HG02970 (cell line): ENCODE measurements around the gene CRTAC1.

Experiments used
- ATAC-seq: cut with Tn5 transposase; IDR thresholded peaks from one replicate; pipeline ENCODE4 v1.9.1; 2021; ENCODE audit warnings: mild to moderate bottlenecking, moderate library complexity, moderate number of reproducible peaks; ENCODE audit not compliant: unreplicated experiment, low FRiP score

The CRTAC1 gene, protein sequence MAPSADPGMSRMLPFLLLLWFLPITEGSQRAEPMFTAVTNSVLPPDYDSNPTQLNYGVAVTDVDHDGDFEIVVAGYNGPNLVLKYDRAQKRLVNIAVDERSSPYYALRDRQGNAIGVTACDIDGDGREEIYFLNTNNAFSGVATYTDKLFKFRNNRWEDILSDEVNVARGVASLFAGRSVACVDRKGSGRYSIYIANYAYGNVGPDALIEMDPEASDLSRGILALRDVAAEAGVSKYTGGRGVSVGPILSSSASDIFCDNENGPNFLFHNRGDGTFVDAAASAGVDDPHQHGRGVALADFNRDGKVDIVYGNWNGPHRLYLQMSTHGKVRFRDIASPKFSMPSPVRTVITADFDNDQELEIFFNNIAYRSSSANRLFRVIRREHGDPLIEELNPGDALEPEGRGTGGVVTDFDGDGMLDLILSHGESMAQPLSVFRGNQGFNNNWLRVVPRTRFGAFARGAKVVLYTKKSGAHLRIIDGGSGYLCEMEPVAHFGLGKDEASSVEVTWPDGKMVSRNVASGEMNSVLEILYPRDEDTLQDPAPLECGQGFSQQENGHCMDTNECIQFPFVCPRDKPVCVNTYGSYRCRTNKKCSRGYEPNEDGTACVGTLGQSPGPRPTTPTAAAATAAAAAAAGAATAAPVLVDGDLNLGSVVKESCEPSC

DNA sequence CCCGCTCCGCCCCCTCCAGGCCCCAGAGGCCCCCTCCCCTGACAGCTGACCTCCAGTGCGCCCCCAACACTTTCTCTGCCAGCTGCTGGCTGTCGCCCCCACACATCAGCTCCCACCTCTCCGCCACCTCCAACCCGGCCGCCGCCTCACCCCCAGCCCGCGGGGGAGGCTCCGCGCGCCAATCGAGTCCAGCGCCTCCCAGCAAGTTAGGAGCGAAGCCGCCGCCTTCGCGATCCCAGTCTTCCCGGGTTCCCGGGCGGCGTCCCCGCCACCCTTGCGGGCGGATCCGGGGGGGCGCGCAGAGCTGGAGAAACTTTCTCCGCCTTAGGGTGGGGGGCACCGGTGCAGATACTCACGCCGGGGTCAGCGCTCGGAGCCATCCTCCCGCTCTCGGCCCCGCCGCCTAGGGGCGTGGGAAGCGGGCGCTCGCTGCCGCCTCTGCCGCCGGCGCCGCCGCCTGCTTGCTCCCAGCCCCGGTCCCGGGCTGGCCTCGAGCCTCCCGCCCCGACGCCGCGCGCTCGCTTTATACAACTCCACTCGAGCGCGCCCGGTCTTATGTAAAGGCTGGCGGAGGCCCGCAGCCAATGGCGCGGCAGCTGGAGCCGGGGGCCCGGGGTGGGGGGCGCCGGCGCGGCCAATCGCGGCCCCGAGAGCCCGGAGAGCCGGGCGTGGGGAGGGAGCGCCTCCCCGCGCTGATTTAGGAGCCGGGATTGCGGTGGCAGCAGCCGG lies at the start of gene CRTAC1:
Gene CRTAC1, minus strand, starts transcription at position 529 of the 729 bp plus-strand sequence. Its CDS starts 149 bp downstream, at position 380.
- ATAC-seq = no peak

GRCh38 chr10:98078774-98079173 lies 48.4 kb upstream of the CRTAC1 start:
- no peak for ATAC-seq

- no peak for ATAC-seq
Measured at GRCh38 chr10:98077223-98077622, 46.8 kb upstream of the CRTAC1 start.

DNA sequence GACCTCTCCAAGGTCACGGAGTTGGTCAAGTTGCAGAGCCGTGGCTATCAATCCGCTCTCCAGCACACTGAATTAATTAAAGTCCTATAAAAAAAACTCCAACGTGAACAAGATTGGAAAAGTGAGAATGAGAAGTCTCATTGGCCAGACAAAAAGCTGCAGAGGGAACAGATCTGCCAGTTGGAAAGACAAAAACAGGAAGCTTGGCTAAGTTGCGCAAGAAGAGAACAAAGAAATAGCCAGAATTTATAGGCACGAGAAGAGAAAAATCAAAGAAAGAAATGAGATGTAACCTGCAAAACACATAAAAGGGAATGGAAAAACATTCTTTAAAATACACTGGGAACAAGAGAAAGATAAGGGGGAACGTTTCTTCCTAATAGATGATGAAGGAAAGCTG lies 45.7 kb upstream of the CRTAC1 start:
- no peak for ATAC-seq

- ATAC-seq = no peak
Measured at GRCh38 chr10:98074315-98074911, 44.0 kb upstream of the CRTAC1 start.

DNA sequence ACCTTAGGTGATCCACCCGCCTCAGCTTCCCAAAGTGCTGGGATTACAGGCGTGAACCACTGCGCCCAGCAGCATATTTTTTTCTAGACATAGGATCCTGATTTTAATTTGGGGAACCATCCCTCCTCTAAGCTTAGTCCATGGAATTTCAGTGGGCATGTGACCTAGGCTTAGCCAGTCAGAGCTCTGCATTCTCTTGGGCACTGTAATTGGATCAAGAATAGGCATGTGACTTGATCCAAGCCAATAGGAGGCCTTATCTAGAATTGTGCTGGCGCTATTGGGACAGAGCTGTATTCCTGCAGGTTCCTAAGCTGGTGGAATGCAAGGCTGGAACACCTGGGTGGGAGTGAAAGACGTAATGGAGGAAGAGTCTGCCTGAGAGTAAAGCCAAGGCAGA lies 36.7 kb upstream of the CRTAC1 start:
- ATAC-seq = no peak

GRCh38 chr10:98063740-98064027 lies 33.3 kb upstream of the CRTAC1 start:
- ATAC-seq = no peak

- no peak for ATAC-seq
Measured at GRCh38 chr10:98062424-98062823, 32.0 kb upstream of the CRTAC1 start.

GRCh38 chr10:98060079-98060478 lies 29.7 kb upstream of the CRTAC1 start:
- no peak for ATAC-seq

DNA sequence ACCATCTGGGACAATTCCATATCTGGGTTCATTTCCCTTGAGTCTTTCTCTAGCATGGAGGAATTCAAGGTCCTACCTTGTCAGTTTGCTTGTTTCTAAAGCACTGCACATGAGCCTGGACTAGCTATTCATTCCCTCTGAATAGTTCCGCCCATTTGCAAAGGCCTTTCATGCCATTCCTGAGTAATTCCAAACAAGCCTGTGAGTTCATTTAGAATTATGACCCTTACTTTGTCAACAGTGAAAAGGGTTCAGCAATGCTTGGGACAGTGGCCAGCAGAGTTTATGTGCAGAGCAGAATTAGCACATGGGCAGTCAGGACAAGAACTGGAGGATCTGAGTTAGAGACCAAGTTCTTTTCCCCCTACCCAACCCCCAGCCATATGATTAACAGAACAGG lies 27.9 kb upstream of the CRTAC1 start:
- no peak for ATAC-seq

GRCh38 chr10:98055841-98056516 lies 25.6 kb upstream of the CRTAC1 start:
- ATAC-seq = no peak

DNA sequence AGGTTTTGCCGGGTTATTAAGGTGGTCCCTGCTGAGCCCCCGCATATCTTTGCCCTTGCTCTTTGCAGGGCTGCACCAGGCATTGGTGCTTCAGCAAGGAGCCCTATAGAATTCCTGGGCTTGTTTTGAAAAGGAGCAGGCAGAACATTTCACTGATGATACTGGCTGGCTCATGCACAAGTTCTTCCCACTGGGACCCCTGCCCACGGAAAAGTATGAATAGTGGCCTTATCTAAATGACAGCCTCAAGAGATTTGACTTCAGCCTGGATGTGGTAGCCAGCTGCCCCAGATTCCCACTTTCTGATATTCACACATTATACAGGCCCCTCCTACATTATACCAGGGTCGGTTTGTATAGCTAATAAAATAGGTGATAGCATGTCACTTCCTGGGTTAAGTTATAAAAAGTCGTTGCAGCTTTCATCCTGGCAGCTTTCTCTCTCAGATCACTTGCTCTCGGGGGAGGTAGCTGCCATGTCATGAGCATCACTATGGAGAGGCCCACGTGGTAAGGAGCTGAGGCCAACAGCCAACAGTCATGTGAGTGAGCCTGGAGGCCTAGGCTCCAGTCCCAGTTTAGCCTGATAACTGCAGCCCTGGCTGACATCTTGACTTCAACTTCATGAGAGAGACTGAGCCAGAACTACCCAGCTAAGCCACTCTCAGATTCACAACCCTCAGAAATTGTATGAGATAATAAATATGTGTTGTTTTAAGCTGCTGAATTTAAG lies 16.8 kb upstream of the CRTAC1 start:
- ATAC-seq = no peak

DNA sequence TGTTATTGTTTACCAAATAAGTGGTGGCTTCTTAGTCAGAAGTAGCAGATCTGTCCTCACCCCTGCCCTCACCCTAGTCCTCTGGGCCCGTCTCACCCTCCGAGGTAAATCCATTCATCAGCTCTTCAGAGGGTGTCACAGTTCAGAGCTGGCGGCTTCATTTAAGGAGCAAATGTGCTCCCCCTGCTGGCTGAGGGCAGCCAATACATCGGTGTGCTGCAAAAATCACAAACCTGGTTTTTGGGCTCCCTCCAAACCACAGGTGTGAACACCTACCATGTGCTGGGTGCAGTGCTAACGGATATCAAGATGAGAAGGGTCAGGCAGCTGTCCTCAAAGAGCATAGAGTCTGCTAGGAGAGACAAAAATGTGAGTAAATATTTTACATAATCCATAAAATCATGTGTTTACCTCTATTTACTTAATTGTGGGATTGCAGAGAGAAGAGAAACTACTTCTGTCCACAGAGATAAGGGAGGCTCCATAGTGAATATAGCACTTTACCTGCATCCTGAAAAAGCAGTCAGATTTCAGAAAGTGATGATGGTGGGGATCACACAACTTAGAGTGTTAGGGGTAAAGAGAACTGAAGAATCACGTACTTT lies 15.5 kb upstream of the CRTAC1 start:
- no peak for ATAC-seq

DNA sequence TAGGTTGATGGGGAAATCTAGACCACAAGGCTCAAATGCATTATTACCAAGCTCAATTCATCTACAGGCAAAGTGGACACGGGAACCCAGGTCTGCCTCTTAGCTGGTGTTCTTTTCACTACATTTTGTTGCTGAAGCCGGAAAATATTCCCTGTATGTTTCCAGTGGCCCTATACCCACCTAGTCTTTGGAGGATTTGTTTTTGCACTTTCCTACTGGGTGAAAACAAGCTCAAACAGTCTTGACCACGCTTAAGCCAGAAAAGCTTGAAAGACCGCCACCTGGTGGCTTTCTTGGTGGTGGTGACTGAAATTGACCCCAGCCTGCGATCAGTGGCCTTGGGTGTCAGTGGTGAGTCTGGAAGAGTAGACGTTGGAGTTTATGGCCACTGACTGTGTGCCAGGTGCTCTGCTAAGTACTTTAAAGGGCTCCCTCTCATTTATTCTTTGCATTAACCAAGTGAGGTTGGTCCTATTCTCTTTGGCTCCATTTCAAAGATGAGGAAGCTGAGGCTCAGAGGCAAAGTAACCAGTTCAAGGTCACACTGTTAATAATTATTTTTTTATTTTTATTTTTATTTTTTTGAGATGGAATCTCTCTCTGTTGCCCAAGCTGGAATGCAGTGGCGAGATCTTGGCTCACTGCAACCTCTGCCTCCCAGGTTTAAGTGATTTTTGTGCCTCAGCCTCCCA lies 11.1 kb upstream of the CRTAC1 start:
- ATAC-seq = no peak

GRCh38 chr10:98039690-98040381 lies 9.4 kb upstream of the CRTAC1 start:
- no peak for ATAC-seq

- no peak for ATAC-seq
Measured at GRCh38 chr10:98038288-98038687, 7.9 kb upstream of the CRTAC1 start.

- no peak for ATAC-seq
Measured at GRCh38 chr10:98035599-98035998, 5.2 kb upstream of the CRTAC1 start.

DNA sequence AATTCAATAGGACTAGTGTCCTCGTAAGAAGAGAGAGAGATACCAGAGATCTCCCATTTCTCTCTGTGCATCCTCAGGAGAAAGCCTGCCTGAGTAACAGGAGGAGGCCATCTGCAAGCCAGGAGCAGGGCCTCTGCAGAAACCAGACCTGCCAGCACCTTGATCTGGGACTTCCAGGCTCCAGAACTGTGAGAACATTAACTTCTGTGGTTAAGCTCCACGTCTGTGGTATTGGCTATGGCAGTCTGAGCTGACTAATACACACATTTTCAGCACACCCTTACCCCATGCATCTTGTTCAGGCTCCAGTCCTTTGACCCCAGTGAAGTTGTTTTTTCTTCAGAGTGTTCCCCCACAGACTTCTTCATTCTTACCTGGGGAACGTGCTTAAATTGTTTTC lies 3.1 kb upstream of the CRTAC1 start:
- ATAC-seq = no peak
